ENCODE results near the gene ERN1. TPM values are rescaled to one million over a fixed set of nuclear protein-coding genes. Genes with fewer than 3 reads are reported as not detected.

The ERN1 gene
- total RNA-seq, 2 donors from 2014 or later, result 63.3 to 77.1 TPM

- 47 to 62% methylated on average over 2 of the region's 2 CpGs for WGBS, 2 donors
- TF ChIP-seq POLR2A (IDR thresholded peaks at IDR 0.05) (no peak), CTCF (IDR thresholded peaks at IDR 0.05) (no peak)
- peak overlapping the region; percentile 70 to 82 (median 76) for H3K27ac ChIP-seq
Observed at GRCh38 chr17:64085650-64086005, 44.3 kb downstream of the ERN1 start.

GRCh38 chr17:64084940-64085649, 44.8 kb downstream of the ERN1 start:
- Histone ChIP-seq H3K4me1 (peaks cover 82% of the 10 kb centered on the region), H3K9me3 (no peaks in the 10 kb centered on the region), H3K4me3 (no peak overlapping the region), H3K36me3 (replicated peaks in 1 of 2; ENCODE audit: insufficient read depth in 1 of 2, low read depth in 2 of 2) (no peaks in the 10 kb centered on the region), H3K27me3 (no peaks in the 10 kb centered on the region), H3K27ac (peak overlapping the region; percentile 70 to 82 (median 76))
- DNase-seq, result no peak
- ATAC-seq, result no peak
- WGBS, 2 donors, result 71 to 76% methylated on average over 8 of the region's 8 CpGs
- intact Hi-C loops (cut with DNase I), result no loop called here
- TF ChIP-seq CTCF (IDR thresholded peaks at IDR 0.05), result no peak
- TF ChIP-seq POLR2A (IDR thresholded peaks at IDR 0.05), result no peak

More at GRCh38 chr17:64085650-64086005, 44.3 kb downstream of the ERN1 start:
- Histone ChIP-seq H3K27me3 (no peaks in the 10 kb centered on the region), H3K4me3 (no peak overlapping the region), H3K9me3 (no peaks in the 10 kb centered on the region), H3K36me3 (replicated peaks in 1 of 2; ENCODE audit: insufficient read depth in 1 of 2, low read depth in 2 of 2) (no peaks in the 10 kb centered on the region), H3K4me1 (peaks cover 87% of the 10 kb centered on the region)
- intact Hi-C loops (cut with DNase I), result no loop called here
- ATAC-seq (no peak), DNase-seq (no peak)

- Histone ChIP-seq H3K4me1 (peaks cover 75% of the 10 kb centered on the region), H3K27me3 (no peaks in the 10 kb centered on the region), H3K9me3 (no peaks in the 10 kb centered on the region), H3K27ac (peak overlapping the region; percentile 70 to 82 (median 76)), H3K4me3 (no peak overlapping the region), H3K36me3 (replicated peaks in 1 of 2; ENCODE audit: insufficient read depth in 1 of 2, low read depth in 2 of 2) (no peaks in the 10 kb centered on the region)
- TF ChIP-seq POLR2A (IDR thresholded peaks at IDR 0.05), result no peak
- peak; percentile 57 to 81 (median 67) for DNase-seq
- intact Hi-C loops (cut with DNase I), result no loop called here
- 17 to 19% methylated on average over 10 of the region's 10 CpGs for WGBS, 2 donors
- peak; percentile 88 for ATAC-seq
Observed at GRCh38 chr17:64084086-64084939, 45.6 kb downstream of the ERN1 start.

- no peaks in the 10 kb centered on the region for H3K9me3 ChIP-seq
- DNase-seq (no peak), ATAC-seq (no peak)
- peak overlapping the region; percentile 70 to 82 (median 76) for H3K27ac ChIP-seq
- peaks cover 71% of the 10 kb centered on the region for H3K4me1 ChIP-seq
- 15 to 20% methylated on average over 4 of the region's 4 CpGs for WGBS, 2 donors
- no peak overlapping the region for H3K4me3 ChIP-seq
- H3K36me3 ChIP-seq (replicated peaks in 1 of 2; ENCODE audit: insufficient read depth in 1 of 2, low read depth in 2 of 2), result no peaks in the 10 kb centered on the region
- intact Hi-C loops (cut with DNase I), result no loop called here
- no peaks in the 10 kb centered on the region for H3K27me3 ChIP-seq
- no peak for TF ChIP-seq POLR2A (IDR thresholded peaks at IDR 0.05)
- TF ChIP-seq CTCF (IDR thresholded peaks at IDR 0.05), result no peak
Observed at GRCh38 chr17:64083563-64084085, 46.3 kb downstream of the ERN1 start.

- ATAC-seq (no peak), DNase-seq (no peak)
- Histone ChIP-seq H3K4me1 (peaks cover 66% of the 10 kb centered on the region), H3K9me3 (no peaks in the 10 kb centered on the region), H3K4me3 (no peak overlapping the region), H3K27me3 (no peaks in the 10 kb centered on the region), H3K36me3 (replicated peaks in 1 of 2; ENCODE audit: insufficient read depth in 1 of 2, low read depth in 2 of 2) (peaks cover 0 to under 1% of the 10 kb centered on the region in 2 donors), H3K27ac (peak overlapping the region; percentile 69 to 82 (median 74))
- TF ChIP-seq POLR2A (IDR thresholded peaks at IDR 0.05), result no peak
- TF ChIP-seq CTCF (IDR thresholded peaks at IDR 0.05), result no peak
- WGBS, 2 donors, result 16 to 26% methylated on average over 3 of the region's 3 CpGs
- intact Hi-C loops (cut with DNase I), result no loop called here
Observed at GRCh38 chr17:64083093-64083492, 46.9 kb downstream of the ERN1 start.

Measured in body of pancreas (tissue), 4 donors.